ENCODE measurements around the gene TRIM8. TPM values are rescaled to one million over a fixed set of nuclear protein-coding genes. Genes with fewer than 3 reads are reported as not detected.

Gene TRIM8
- total RNA-seq, 4 donors from 2014 or later: 27.6 to 75.9 (median 48.8) TPM

GRCh38 chr10:102634686-102635085 lies 9.6 kb upstream of the TRIM8 start:
- Histone ChIP-seq H3K4me1 (peaks cover 29 to 60% (median 35%) of the 10 kb centered on the region in 3 donors), H3K36me3 (peaks cover 0 to 24% (median 0%) of the 10 kb centered on the region in 3 donors), H3K9me3 (no peaks in the 10 kb centered on the region), H3K27ac (peak overlapping the region in 3 of 4 donors; percentile 2 to 73 (median 43)), H3K27me3 (no peaks in the 10 kb centered on the region), H3K4me3 (no peak overlapping the region)
- WGBS, 2 donors: 46 to 47% methylated on average over 3 to 4 of the region's 4 CpGs
- no peak for DNase-seq
- intact Hi-C loops (cut with DNase I): no loop called here
- TF ChIP-seq POLR2A (IDR thresholded peaks at IDR 0.05) (no peak), CTCF (IDR thresholded peaks at IDR 0.05) (no peak)

DNA sequence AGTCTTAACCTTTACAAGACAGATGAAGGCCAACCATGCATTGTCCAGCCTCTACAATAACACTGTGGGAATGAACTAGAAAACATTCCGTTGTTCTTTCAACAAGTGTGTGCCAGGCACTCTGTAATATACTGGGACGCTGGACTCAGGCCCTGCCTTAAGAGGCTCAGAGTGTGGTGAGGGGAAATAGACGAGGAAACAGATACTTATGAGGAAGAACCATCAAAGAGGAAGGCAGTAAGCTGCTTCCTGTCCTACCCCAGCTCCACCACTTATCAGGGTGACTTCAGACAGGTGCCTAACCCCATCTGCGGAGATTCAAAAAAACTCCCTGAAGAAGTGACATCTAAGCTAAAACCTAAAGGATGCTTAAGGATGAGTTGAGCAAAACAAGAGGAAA lies 8.9 kb upstream of the TRIM8 start:
- TF ChIP-seq CTCF (IDR thresholded peaks at IDR 0.05): no peak
- TF ChIP-seq POLR2A (IDR thresholded peaks at IDR 0.05): no peak
- intact Hi-C loops (cut with DNase I): no loop called here
- Histone ChIP-seq H3K36me3 (peaks cover 0 to 17% (median 0%) of the 10 kb centered on the region in 3 donors), H3K27me3 (no peaks in the 10 kb centered on the region), H3K9me3 (no peaks in the 10 kb centered on the region), H3K4me3 (no peak overlapping the region), H3K4me1 (peaks cover 24 to 53% (median 35%) of the 10 kb centered on the region in 3 donors), H3K27ac (peak overlapping the region in 2 of 4 donors; percentile 2 to 73)
- 50 to 54% methylated on average over 4 of the region's 4 CpGs for whole genome bisulfite sequencing, 2 donors
- DNase-seq: no peak

DNA sequence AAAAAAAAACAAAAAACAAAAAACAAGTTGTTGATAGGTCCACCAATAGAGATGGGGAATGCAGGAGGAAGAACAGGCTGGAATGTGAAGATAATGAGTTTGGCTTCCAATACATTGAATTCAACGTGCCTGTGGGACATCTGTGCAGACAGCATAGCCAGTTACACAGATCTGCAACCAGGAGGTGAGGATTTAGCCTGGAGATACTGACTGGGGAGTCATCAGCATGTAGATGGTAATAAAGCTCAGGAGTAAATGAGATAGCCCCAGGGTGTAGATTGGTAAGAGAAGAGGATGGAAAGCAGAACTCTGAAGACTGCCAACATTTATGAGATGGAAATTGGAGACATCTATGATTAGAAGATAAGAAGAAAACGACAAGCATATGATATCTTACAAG lies 4.7 kb upstream of the TRIM8 start:
- H3K4me3 ChIP-seq: no peak overlapping the region
- no peaks in the 10 kb centered on the region for H3K27me3 ChIP-seq
- peaks cover 6 to 23% (median 11%) of the 10 kb centered on the region in 3 donors for H3K4me1 ChIP-seq
- no peak for DNase-seq
- TF ChIP-seq CTCF (IDR thresholded peaks at IDR 0.05): no peak
- no peak for TF ChIP-seq POLR2A (IDR thresholded peaks at IDR 0.05)
- no peak overlapping the region for H3K27ac ChIP-seq
- no peaks in the 10 kb centered on the region for H3K36me3 ChIP-seq
- WGBS, 2 donors: 30 to 39% methylated on average over 2 of the region's 2 CpGs
- intact Hi-C loops (cut with DNase I): no loop called here
- no peaks in the 10 kb centered on the region for H3K9me3 ChIP-seq

DNA sequence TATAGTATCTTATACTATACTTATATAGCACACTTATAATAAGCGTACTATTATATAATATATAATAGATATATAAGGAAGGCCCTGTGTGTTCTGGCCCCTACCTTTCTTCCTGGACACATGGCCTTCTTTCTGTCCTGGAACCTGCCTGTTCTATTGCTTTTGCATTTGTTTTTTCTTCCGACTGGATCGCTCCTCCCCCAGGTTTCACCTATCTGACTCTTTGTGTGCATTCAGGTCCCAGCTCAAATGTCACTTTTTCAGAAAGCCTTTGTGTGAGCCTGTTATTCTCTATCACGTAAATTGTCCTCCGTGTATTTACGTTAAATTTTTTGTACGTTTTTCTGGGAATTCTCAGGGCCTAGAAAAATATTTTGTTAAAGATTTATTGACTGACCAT lies 2.9 kb upstream of the TRIM8 start:
- WGBS, 2 donors: 16 to 30% methylated on average over 7 of the region's 7 CpGs
- Histone ChIP-seq H3K4me1 (peaks cover 3 to 19% (median 4%) of the 10 kb centered on the region in 3 donors), H3K4me3 (peak overlapping the region; percentile 85 to 94 (median 90)), H3K36me3 (no peaks in the 10 kb centered on the region), H3K9me3 (no peaks in the 10 kb centered on the region), H3K27me3 (no peaks in the 10 kb centered on the region), H3K27ac (peak overlapping the region; percentile 97 to 100 (median 99))
- no peak for DNase-seq
- intact Hi-C loops (cut with DNase I): no loop called here
- TF ChIP-seq POLR2A (IDR thresholded peaks at IDR 0.05): no peak
- no peak for TF ChIP-seq CTCF (IDR thresholded peaks at IDR 0.05)

- WGBS, 2 donors: 0% methylated on average over 7 to 10 of the region's 77 CpGs
- intact Hi-C loops (cut with DNase I): no loop called here
- no peaks in the 10 kb centered on the region for H3K27me3 ChIP-seq
- peak overlapping the region; percentile 85 to 94 (median 90) for H3K4me3 ChIP-seq
- no peaks in the 10 kb centered on the region for H3K9me3 ChIP-seq
- DNase-seq: peak; percentile 93
- peak overlapping the region; percentile 97 to 100 (median 99) for H3K27ac ChIP-seq
- H3K4me1 ChIP-seq: peaks cover 10 to 26% (median 11%) of the 10 kb centered on the region in 3 donors
- H3K36me3 ChIP-seq: no peaks in the 10 kb centered on the region
- TF ChIP-seq CTCF (IDR thresholded peaks at IDR 0.05) (peak in 1 of 6 experiments; percentile 4), POLR2A (IDR thresholded peaks at IDR 0.05) (peak in 3 of 4 donors; percentile 23 to 95 (median 86))
Observed at GRCh38 chr10:102641880-102642735, 2.2 kb upstream of the TRIM8 start.
